IPS-11a (cell line): Measurements from ENCODE around the gene HK1.
"Not testable (repeated sequence)": the region's sequence is repeated elsewhere in the genome, so short reads cannot be mapped to it uniquely, and the experiment has no call there.

Experiments used
- H3K4me3 ChIP-seq: one replicate; pipeline ENCODE4 v1.5.1; 2013; ENCODE audit warnings: low read depth, low read length, control low read depth

HK1 gene

GRCh38 chr10:69445041-69445440 lies 166.7 kb downstream of the HK1 start:
- H3K4me3 ChIP-seq, result no peak overlapping the region

DNA sequence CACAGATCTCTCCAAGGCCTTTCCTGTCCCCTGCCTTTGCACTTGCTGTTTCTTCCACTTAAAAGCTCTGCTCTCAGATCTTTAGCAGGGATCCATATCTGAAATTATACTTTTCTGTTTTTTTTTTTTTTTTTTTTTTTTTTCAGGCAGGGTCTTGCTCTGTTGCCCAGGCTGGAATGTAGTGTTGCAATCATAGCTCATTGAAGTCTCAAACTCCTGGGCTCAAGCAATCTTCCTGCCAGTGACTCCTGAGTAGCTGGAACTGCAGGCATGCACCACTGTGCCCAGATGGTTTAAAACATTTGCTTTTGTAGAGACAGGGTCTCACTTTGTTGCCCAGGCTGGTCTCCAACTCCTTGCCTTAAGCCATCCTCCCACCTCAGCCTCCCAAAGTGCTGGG lies 167.9 kb downstream of the HK1 start:
- H3K4me3 ChIP-seq, result no peak overlapping the region

DNA sequence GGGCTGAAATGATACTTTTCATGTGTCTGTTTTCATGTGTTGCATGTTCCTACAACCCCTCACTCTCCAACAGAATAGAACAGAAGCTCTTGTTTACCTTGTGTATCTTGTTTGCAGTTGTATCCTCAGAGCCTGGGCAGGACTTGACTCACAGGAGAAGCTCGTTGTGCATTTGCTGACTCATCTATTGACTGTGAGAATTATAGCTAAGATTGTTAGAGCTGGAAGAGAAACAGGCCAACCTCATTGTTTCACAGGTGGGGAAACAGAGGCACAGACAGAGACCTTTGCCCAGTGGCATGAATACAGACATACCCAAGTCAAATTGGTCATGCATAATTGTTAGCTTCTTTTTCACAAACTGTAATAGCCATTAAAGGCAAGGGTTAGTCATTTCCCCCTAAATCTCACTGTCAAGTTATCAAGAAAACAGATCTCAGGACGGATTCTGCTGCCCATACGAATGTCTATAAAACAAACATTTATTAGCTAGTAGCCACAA lies 168.4 kb downstream of the HK1 start:
- H3K4me3 ChIP-seq, result no peak overlapping the region

DNA sequence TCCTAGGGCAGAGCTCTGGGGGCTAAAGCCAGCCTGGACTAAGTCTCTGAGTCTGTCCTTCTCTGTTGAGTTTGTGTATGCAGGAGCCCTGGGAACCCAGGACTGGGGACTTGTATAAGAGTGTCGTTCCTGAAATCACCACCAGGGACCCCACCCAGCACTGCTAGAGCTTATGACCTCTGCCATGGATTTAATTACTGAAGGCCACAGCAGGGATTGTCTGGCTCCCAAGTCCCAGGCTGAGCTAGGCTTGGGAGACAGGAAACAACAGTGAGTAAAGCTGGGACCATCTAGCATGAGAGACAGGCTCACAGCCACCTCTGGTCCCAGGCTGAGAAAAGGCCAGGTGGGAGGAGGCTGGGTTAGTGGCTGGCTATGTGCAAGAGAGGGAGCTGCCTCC lies 171.5 kb downstream of the HK1 start:
- H3K4me3 ChIP-seq, result no peak overlapping the region

GRCh38 chr10:69450395-69450794 lies 172.1 kb downstream of the HK1 start:
- not testable (repeated sequence) for H3K4me3 ChIP-seq

- peak within 1 kb of the TSS; percentile 62 for H3K4me3 ChIP-seq
These were observed 173.0 kb downstream of the HK1 start, which contains the start of gene TSPAN15 for GRCh38 chr10:69451209-69451783. TSS of gene TSPAN15 (plus strand) at chr10:69451465. CDS start at chr10:69451595, 130 bp downstream.
